HG03378 (cell line): ENCODE results near the gene SCIN.
"Not testable (repeated sequence)": the region's sequence is repeated elsewhere in the genome, so short reads cannot be mapped to it uniquely, and the experiment has no call there.

Experiments
- ATAC-seq: cut with Tn5 transposase; IDR thresholded peaks from one replicate; pipeline ENCODE4 v1.9.1; 2021; ENCODE audit warnings: mild to moderate bottlenecking, moderate library complexity; ENCODE audit not compliant: unreplicated experiment

SCIN gene

GRCh38 chr7:12570534-12571461 lies at the start of gene SCIN:
Gene SCIN, plus strand, starts transcription at chr7:12570720. Its CDS starts 67 bp downstream, at chr7:12570787.
- no peak for ATAC-seq

- ATAC-seq, result no peak
Measured at GRCh38 chr7:12524794-12525386, 45.6 kb upstream of the SCIN start.

- ATAC-seq, result not testable (repeated sequence)
Measured at GRCh38 chr7:12526693-12527092, 43.8 kb upstream of the SCIN start.

- not testable (repeated sequence) for ATAC-seq
Measured at GRCh38 chr7:12527670-12528069, 42.9 kb upstream of the SCIN start.

- ATAC-seq, result no peak
Measured at GRCh38 chr7:12529971-12530710, 40.4 kb upstream of the SCIN start.

GRCh38 chr7:12531784-12532183 lies 38.7 kb upstream of the SCIN start:
- no peak for ATAC-seq

GRCh38 chr7:12534046-12534445 lies 36.5 kb upstream of the SCIN start:
- no peak for ATAC-seq

GRCh38 chr7:12539681-12540080 lies 30.8 kb upstream of the SCIN start:
- no peak for ATAC-seq

- no peak for ATAC-seq
Measured at GRCh38 chr7:12540850-12541249, 29.7 kb upstream of the SCIN start.

- ATAC-seq, result no peak
Measured at GRCh38 chr7:12543586-12543985, 26.9 kb upstream of the SCIN start.

GRCh38 chr7:12549106-12549505 lies 21.4 kb upstream of the SCIN start:
- ATAC-seq, result no peak

GRCh38 chr7:12550956-12551355 lies 19.6 kb upstream of the SCIN start:
- ATAC-seq, result no peak

GRCh38 chr7:12552876-12553275 lies 17.6 kb upstream of the SCIN start:
- ATAC-seq, result no peak

GRCh38 chr7:12553416-12553815 lies 17.1 kb upstream of the SCIN start:
- ATAC-seq, result no peak

- ATAC-seq, result no peak
Measured at GRCh38 chr7:12554351-12554750, 16.2 kb upstream of the SCIN start.

GRCh38 chr7:12554872-12555271 lies 15.6 kb upstream of the SCIN start:
- no peak for ATAC-seq

GRCh38 chr7:12555695-12556094 lies 14.8 kb upstream of the SCIN start:
- not testable (repeated sequence) for ATAC-seq

GRCh38 chr7:12556139-12556792 lies 14.3 kb upstream of the SCIN start:
- not testable (repeated sequence) for ATAC-seq

- ATAC-seq, result no peak
Measured at GRCh38 chr7:12557282-12557681, 13.2 kb upstream of the SCIN start.

GRCh38 chr7:12564996-12565764 lies 5.3 kb upstream of the SCIN start:
- ATAC-seq, result no peak
